G401.6 (cell line): Measurements from ENCODE around the gene NTM.

Experiments
- FAIRE-seq: peaks from 2 replicates; lab custom pipeline; 2012; peaks lifted over from hg19 to GRCh38; lab: Jason Lieb, UNC

NTM gene

DNA sequence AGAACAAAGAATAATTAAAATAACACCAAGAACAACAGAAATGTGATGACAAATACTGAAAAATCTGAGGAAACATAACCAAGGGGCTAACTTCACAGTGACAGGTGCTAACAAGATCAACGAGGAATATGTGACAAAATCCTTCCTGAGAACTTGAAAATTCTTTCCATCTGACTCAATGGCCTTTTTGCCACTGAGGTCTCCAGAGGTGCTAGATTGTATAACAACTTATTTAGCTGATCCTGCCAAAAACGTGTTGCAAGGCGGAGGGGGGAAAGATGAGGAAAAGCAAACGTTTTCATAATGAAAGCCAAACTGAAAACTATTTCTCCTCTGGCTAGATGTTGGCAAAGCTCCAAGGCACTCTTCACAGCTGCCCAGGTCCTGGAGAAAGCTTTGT, 364.5 kb downstream of the NTM start:
- no peak for FAIRE-seq

DNA sequence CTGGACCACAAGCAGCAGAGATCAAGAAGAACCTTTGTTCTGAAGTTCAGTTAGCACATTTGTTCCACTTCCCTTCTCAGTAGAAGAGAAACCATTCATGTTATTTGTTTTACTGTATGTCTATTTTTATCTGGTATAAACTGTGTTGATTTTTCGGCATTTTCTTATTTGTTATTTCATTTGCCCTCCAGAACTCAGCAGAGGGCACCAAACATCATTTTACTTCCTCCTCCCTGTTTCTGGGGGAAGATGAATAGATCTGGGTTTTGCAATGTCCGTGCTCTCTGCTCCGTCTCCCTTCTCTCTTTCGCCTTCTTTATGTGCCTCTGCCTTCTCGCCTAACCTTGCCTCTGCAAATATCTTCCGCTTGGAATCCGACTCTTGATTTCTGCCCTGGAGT, 366.9 kb downstream of the NTM start:
- no peak for FAIRE-seq

DNA sequence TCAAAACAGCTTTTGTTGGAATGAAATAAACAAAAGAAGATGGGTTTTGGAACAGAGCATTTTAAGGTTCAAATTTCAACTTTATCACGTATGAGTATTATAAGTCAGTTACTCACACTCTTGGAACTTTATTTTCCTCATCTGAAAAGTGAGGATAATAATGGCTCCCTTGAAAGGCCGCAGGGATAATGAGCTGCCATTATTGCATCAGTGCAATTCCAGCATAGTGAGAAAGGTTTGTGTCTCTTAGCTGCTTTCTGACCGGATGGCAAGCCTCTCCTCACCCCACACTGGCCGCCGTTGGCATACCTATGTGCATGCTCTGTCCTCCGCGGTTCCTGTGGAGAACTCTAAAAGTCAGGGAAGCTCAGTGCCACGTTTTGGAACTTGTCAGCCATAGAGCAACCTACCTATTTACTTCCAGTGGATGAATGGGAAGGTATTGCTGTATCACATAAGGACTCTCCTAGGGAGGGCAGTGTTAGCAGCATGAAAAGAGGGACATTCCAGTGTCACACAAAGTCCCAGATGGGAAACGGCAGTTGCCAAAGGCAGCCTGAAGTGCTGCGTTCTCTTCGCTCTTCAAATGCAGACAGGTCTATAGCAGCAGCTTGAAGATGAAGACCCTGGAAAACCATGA, 368.9 kb downstream of the NTM start:
- no peak for FAIRE-seq

DNA sequence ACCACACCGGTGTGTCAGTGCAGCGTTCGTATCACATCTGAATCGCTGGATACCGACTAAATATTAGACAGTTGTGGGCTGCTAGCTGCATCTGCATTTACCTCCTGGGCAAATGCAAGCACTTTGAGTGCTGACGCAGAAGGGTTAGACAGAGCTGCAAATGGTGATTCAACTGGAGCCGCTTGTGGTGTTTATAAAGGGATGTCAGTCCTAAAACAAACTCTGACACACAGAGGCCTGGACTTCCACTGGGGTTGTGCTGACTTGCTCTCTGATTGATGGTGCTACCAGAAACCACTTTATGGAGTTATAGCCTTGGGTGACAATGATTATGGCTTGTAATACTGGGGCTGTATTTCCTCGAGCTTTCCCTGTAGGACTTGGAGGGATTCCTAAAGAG, 374.4 kb downstream of the NTM start:
- FAIRE-seq, result no peak

DNA sequence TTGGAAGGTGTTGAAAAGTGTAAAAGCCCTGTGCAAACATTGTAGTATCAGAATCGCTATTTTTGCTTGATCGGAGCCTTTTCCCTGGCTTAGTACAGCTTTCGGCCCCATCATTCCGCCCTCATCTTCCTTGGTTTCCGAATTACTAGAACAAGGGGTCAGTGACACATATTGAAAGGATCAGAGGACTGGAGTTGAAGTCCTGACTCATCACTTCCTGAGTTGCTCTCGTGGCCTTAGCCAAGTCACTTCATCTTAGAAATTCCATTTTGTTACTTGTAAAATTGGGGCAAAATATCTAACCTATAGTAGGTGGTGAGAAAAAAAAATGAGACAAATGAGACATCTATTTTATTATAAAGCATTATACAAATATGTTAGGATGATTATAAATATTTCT, 375.0 kb downstream of the NTM start:
- FAIRE-seq, result no peak

DNA sequence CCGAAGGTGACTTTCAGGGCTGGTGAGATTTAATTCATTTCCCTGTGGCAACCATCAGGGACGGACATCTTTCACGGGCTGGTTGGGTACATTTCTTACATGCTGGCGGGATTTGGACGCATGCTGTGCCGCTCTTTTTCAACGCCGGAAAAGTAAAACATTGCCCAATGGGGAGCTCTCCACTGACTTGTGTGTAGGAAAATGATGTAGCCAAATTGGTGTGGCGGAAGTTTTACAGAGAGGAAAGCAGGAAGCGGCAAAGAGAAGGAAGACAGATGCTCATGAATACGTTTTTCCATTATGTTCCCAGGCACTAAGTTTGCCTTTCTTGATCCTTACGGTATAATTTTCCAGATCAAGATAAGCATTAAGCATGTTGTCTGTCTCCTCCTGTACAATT, 375.8 kb downstream of the NTM start:
- FAIRE-seq, result no peak

DNA sequence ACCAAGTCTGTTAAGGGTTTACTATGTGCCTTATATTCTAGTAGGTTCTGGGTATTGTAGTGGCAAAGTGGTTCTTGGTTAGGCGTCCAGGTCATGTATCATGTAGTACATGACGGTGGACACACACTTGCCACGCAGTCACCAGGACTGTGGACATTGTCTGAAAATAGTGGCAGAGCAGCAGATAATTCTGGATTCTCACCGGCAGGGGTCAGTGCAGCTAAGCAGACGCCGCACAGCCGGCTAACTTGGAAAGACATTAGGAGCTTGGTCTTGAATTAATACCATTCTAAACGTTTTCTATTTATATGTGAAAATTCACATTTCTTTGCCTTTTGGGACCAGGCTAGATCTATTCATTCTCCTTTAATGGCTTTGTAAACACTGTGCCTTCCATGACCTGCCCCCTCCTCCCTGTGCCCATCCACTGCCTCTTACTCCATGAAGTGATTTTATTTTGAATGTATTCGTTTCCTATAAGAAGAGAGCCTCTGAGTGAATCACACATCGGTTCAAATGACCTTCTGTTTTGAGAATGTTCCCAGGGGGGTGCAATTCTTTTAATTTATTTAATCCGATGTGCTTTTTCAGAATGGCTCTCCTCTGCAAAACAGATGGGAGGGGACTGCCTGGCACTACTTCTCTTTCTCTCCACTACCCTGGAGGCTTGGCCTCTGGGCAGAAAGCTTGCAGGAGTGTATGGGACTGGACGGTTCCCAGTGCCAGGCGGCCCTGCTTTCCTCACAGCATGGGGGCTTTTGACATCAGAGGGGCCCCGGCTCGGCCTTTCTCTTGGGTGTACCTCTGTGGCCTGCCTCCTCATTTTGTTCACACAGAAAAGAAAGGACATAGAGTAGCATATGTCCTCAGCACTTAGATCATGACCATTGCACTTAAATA, 378.0 kb downstream of the NTM start:
- no peak for FAIRE-seq

DNA sequence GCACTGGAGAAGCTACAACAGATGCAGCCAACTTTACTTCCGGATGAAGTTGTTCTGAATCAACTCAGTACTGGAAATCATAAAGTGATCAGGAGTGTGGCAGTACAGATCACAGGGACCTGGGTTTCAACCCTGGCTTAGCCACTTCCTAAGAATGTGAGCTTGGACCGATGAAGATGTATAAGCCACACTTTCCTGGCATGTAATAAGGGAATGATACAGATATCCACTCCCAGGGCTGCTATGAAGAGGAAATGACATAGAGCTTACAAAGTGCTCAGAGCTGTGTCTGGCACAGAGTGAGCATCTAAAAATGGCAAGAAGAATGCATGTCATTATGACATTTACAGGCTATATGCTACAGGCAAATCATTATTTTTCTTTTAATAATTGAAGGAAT, 378.7 kb downstream of the NTM start:
- no peak for FAIRE-seq

DNA sequence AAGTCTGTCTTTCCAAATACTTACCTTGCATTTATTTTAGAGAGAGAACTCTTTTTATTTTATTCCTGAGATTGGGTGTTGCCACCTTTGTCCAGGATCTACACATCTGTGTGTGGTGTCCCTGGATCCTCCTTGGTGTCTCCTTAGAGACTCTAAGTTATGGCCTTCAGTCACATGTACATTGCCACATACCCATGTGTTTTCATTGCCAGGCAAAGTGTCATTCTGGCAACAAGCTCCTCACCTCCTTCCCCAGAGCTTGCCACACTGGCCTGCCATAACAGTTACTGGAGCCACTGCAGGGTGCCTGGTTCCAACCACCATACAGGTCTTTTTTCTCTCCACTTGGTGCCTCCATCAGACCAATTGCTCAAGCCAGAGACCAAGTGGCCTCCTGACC, 379.7 kb downstream of the NTM start:
- no peak for FAIRE-seq

DNA sequence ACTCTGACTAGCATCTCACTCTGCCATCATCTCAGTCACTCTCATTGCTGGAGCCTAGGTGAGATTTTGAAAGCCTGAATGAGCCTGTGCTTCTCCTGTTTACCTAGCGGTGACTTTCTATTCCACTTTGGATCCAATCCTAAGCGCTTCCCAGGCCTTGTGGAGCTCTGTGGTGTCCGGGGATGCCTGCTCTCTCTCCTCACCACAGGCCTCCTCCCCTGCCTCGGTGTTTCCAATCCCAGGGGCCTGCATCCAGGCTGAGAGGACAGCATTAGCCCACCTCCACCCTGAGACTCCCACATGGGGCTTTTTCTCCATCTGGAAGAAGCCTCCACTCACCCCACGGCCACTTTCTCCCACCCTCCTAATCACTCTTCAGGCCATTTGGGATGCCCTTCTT, 380.3 kb downstream of the NTM start:
- no peak for FAIRE-seq

DNA sequence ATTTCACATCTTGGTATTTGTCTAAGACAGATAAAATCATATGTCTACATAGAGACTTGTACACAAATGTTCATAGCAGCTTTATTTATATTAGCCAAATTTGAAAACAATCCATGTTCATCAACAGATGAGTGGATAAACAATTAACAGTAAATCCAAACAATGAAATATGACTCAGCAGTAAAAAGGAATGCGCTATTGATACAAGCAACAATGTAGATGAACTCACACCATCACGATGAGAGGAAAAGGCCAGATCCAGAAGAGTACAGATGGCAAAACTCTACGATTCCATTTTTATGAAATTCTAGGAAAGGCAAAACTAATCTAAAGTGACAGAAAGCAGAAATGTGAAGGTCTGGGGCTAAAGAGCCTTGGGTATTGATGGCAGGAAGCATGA, 384.3 kb downstream of the NTM start:
- FAIRE-seq, result no peak

DNA sequence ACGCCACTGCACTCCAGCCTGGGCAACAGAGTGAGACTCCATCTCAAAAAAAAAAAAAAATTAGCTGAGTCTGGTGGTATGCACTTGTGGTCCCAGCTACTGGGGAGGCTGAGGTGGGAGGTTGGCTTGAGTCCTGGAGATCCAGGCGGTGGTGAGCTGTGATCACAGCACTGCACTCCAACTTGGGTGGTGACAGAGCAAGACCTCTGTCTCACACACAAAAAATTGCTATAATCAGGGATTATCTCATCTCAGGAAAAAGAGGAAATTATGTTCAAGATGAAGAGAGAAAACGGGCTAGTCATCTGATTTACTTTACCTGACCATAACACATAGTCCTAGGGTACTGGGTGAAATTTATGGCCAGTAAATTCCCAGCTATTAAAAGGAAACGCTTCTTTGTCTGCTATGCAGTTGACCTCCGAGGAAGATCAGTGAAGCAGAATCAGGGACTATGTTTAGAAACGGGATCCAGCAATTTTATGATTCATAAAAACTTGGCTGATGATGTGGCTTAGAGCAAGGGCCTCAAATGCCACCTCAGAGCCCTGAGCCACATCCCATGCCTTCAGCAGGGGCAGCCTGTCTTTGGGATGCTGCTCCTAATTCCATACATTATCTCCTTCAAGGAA, 386.2 kb downstream of the NTM start:
- FAIRE-seq, result no peak

DNA sequence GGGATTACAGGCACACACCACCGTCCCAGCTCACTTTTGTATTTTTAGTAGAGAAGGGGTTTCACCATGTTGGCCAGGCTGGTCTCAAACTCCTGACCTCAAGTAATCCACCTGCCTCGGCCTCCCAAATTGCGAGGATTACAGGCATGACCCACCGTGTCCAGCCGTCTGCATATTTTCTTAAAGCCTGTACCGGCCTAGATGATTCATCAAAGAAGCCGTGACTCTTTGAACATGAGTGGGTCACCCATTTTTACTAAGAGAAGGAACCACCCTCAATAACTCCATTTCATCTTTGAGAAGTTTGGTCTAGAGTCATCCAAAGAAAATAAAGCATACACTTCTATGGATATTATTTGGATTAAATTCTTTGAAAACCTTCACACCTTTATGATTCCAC, 388.3 kb downstream of the NTM start:
- FAIRE-seq, result no peak

DNA sequence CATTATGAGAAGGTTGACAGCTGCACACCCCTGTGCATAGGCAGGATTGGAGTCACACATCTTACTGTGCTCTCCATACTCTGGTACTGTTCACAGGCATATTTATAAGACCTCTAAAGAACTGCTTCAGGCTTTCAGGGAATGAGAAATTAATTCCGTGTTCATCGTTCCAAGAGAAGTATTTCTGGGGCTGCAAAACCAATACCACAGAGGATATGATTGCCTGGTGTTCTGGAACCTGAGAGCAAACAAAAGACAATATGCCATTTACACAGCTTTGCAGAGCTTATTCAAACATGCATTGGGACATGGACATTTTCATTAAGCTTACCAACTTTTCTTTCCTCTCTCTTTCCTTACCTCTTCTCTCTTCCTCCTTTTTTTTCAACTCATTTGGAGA, 388.7 kb downstream of the NTM start:
- no peak for FAIRE-seq

DNA sequence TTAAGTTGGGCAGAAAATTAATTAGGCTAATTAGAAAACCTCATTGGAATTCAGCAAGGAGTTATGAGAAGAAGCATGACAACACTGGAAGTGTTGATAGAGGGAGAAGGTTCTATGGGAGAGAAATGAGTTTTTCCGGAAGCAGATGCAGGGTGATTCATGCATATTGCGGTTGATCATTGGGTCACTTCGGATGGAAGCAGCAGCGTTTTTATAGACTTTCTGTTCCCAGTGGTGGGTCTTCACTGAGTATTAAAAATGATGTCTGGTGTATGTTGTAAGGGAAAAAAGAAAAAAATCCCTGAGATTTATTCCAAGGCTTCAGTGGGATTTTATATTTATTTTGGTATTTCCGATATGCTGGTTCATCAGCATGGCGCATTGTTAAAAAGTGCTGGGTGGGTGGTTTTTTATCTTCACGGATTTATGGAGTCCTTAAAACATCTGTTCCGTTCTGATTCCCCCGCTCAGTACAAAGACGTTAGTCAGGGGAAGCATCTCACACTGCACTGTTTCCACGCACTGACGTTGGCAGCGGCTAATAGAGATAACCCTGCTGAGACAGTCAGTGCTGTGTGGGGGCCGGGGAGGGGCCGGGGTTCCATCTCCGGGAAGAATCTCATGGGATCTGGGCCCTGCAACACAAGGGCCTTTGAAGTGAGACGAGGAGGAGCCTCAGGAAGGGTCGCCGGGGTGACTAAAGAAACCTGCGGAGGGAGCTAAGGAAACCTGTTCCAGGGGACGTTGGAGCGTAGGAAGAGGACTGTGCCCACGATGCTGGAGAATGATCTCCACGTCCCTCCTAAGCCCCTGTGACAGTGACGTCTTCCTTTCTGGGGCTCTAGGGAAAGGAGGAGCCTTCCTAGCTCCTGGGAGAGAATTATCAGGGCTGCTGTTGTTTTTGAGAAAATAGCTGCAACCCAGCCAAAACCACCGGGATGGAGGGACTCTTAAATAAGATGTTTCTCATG, 390.0 kb downstream of the NTM start:
- FAIRE-seq, result no peak

DNA sequence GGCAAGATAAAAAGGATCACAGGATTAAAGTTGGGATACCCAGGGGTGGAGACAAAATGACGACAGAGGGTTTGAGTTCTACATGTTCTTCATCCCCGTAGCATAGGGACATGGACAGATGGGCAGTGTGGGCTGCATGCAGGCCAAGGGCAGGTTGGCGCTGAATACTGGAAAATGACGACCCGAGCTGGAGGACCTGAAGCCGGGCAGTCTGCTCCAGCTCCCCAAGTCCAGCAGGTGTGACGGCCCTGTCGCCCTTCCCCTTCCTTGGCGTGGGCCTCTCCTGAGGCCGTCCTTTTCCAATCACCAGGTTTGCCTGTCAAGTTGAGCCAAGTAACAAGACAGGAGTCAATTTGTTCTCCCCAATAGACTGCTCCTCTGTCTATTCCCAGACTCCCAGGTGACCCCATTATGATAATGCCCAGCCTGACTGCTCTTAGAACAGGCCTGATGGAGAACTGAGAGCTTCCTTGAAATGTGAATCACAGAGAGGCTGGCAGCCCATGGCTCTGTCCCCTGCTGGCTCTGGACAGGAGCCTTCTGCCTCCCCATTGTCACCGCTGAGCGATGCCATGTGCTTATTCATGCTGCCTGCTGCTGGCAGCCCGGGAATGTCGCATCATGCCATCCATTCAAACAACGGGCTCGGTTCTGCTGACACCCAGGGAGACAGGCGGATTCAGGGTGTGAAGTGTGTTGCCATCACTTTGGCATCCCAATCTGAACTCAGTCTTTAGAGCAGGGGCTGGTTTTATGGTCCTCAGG, 392.1 kb downstream of the NTM start:
- FAIRE-seq, result no peak

DNA sequence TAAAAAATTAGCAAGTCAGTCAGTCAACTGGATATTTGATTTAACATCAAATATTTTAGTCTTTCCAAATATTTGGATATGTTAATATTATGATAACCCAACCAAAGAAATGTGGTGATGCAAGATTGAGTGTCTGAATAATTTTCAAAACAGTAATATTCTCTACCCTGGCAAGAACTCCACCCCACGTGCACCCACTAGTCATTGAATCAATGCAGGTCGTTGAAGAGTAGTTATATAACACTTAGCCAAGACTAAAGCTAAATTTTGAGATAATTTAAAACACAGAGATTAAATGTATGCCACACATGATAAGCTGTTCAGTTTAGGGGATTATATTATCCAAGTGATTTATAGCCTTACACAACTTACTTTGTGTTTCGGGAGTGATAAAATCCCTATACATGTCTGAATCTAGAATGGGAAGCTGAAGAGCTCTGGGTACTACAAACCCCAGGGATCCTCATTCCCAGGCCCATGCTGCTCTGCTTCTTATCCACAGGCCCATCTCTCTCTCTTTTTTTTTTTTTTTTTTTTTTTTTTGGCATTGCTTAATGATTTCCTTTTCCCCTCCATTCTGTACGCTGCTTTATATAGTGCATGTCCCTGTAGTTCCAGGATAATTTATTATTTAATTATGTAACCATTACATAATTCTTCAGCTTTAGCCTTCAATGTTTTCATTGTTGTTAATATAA, 392.9 kb downstream of the NTM start:
- FAIRE-seq, result no peak

DNA sequence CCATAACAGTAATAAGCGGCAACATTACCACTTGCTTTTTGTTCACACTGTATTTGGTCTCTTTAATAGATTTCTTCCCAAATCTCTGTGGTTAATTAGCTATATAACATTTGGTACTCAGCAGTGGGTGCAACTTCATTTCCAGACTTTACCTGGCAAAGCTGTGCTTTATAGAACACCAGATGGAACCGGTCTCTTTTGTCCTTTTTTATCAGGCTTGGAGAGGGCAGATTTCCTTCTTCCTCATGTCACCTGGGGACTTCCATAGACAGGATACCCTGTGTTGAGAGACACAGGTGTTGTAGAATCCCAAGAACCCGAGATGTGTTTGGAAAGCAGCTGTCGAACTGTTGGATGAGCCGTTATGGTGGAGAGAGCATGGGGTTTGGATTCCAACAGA, 393.7 kb downstream of the NTM start:
- FAIRE-seq, result no peak

DNA sequence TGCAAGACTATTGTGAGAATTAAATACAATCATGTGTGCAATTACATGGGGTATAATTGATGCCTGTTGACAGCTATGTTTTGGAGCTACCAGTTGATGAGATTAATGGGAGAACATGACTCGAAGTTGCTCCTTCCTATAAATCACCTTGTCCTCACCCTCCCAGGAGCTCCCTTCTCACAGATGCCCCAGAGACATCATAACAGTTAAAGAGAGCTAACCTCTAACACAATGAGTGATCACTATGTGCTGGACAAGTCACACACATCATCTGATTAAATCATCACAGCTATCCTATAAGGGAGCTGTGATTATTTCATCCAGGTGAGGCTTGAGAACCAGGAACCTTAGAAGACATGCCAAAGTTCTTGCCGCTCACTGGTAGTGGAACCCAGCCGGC, 394.2 kb downstream of the NTM start:
- FAIRE-seq, result no peak

DNA sequence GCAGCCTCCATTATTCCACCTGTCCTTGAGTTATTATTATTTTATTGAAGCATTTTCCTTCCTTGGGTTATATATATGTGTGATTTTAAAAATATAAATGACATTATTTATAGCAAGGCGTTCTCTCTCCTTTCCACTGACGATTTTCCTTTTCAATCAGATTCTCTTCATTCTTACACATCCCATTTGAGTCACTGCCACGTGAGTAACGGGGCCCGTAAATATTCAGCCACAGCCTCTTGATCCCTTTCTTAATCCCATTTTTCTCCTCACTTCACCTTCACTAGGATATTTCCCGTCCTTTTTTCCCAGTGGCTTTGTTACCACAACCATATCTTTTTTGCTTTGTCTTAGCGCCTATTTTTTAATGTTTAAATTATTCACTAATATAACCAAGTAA, 396.2 kb downstream of the NTM start:
- no peak for FAIRE-seq

DNA sequence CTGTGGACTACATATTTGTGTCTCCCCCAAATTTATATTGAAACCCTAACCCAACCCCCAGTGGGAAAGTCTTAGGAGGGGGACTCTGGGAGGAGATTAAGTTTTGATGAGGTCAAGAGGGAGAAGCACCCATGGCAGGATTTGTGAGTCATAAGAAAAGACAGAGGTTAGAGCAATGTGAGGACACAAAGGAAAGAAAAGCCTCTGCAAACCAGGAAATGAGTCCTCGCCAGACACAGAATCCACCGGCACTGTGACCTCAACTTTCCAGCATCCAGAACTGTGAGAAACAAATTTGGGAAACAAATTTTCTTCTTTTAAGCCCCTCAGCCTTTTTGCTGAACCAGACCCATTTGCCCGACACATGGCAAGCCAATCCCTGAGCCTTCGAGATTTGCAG, 397.0 kb downstream of the NTM start:
- FAIRE-seq, result no peak
